GM23338 (cell line): ENCODE data around the gene ZGRF1.

Experiments
- CREB1 ChIP-seq: fragments of 250-450 bp; sonication (Bioruptor Pico); IDR thresholded peaks from 2 replicates; pipeline ENCODE4 v1.5.0; 2020; ENCODE audit warnings: low read depth, mild to moderate bottlenecking, moderate library complexity
- ETS1 ChIP-seq: IDR thresholded peaks from 2 replicates; pipeline ENCODE4 v1.6.1; 2016; ENCODE audit warnings: antibody characterized with exemption
- EZH2 ChIP-seq: fragments of 200-600 bp; sonication (generic); IDR thresholded peaks from one replicate; pipeline ENCODE4 v1.8.0; 2017; ENCODE audit warnings: antibody characterized with exemption, mild to moderate bottlenecking, low read depth; ENCODE audit not compliant: unreplicated experiment
- EZH2phosphoT487 ChIP-seq: fragments of 200-600 bp; sonication (generic); IDR thresholded peaks from one replicate; pipeline ENCODE4 v1.8.1; 2018; ENCODE audit warnings: antibody characterized with exemption; ENCODE audit not compliant: unreplicated experiment
- JUNB ChIP-seq: IDR thresholded peaks from one replicate; pipeline ENCODE4 v1.6.1; 2016; ENCODE audit warnings: antibody characterized with exemption; ENCODE audit not compliant: unreplicated experiment
- NANOG ChIP-seq: IDR thresholded peaks from 2 replicates; pipeline ENCODE4 v1.6.1; 2016; ENCODE audit warnings: antibody characterized with exemption, borderline replicate concordance
- POLR2AphosphoS5 ChIP-seq: IDR thresholded peaks from 2 replicates; pipeline ENCODE4 v1.6.1; 2016; ENCODE audit warnings: antibody characterized with exemption, low read depth
- REST ChIP-seq: IDR thresholded peaks from one replicate; pipeline ENCODE4 v1.6.1; 2018; ENCODE audit warnings: antibody characterized with exemption; ENCODE audit not compliant: unreplicated experiment
- STAT1 ChIP-seq: IDR thresholded peaks from one replicate; pipeline ENCODE4 v1.6.1; 2016; ENCODE audit warnings: antibody characterized with exemption; ENCODE audit not compliant: unreplicated experiment
- ZNF114 ChIP-seq: fragments of 250-450 bp; sonication (Bioruptor Pico); IDR thresholded peaks from 2 replicates; pipeline ENCODE4 v1.5.0; 2020; ENCODE audit warnings: mild to moderate bottlenecking, moderate library complexity
- ZNF462 ChIP-seq: fragments of 250-450 bp; sonication (Bioruptor Pico); IDR thresholded peaks from 2 replicates; pipeline ENCODE4 v1.5.0; 2020; ENCODE audit warnings: mild to moderate bottlenecking, moderate library complexity
- TF ChIP-seq, protein P1 (sequence below), 2 experiments: fragments of 200-600 bp in 1 of 2; sonication (generic) in 1 of 2; conservative IDR thresholded peaks; 2 replicates each; pipeline versions ENCODE4 v1.5.1 to v1.6.1; 2016 to 2017; ENCODE audit warnings: antibody characterized with exemption in 2 of 2, low read depth in 2 of 2, mild to moderate bottlenecking in 2 of 2, moderate library complexity in 1 of 2

- TF ChIP-seq, protein P1, sequence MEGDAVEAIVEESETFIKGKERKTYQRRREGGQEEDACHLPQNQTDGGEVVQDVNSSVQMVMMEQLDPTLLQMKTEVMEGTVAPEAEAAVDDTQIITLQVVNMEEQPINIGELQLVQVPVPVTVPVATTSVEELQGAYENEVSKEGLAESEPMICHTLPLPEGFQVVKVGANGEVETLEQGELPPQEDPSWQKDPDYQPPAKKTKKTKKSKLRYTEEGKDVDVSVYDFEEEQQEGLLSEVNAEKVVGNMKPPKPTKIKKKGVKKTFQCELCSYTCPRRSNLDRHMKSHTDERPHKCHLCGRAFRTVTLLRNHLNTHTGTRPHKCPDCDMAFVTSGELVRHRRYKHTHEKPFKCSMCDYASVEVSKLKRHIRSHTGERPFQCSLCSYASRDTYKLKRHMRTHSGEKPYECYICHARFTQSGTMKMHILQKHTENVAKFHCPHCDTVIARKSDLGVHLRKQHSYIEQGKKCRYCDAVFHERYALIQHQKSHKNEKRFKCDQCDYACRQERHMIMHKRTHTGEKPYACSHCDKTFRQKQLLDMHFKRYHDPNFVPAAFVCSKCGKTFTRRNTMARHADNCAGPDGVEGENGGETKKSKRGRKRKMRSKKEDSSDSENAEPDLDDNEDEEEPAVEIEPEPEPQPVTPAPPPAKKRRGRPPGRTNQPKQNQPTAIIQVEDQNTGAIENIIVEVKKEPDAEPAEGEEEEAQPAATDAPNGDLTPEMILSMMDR (conservative IDR thresholded peaks at IDR 0.05; ENCODE audit: low read depth in 2 of 2) = no peak
- TF ChIP-seq EZH2phosphoT487 (no peak), REST (no peak), EZH2 (no peak), JUNB (no peak), CREB1 (CRISPR knock-in tag) (no peak), POLR2AphosphoS5 (no peak), ZNF114 (CRISPR knock-in tag) (no peak), STAT1 (no peak), NANOG (no peak), ETS1 (no peak), ZNF462 (CRISPR knock-in tag) (no peak)
These were observed 110.6 kb downstream of the ZGRF1 start for GRCh38 chr4:112526061-112526460.
